ENCODE data around the gene FHL2.

GRCh38 chr2:105391058-105391627, 7.7 kb downstream of the FHL2 start:
- TF ChIP-seq CTCF (IDR thresholded peaks at IDR 0.05) (no peak), EZH2 (IDR thresholded peaks at IDR 0.05; ENCODE audit: borderline replicate concordance, insufficient read depth, low read depth, low read length, poor library complexity, severe bottlenecking) (no peak)

Data from B cell (primary cell).